NCI-H146 treated with DMSO at 0.1 percent for 48 hours (cell line): Measurements from ENCODE around the gene ARHGDIA.
A peak's percentile ranks its signal among the peaks of the same experiment; 100 is the strongest.

Experiments
- DNase-seq: peaks from one replicate; lab custom pipeline; 2025; ENCODE audit not compliant: unreplicated experiment; lab: John Stamatoyannopoulos, UW

Gene ARHGDIA

GRCh38 chr17:81888988-81889595 lies 18.0 kb upstream of the ARHGDIA start:
- DNase-seq, result no peak

DNA sequence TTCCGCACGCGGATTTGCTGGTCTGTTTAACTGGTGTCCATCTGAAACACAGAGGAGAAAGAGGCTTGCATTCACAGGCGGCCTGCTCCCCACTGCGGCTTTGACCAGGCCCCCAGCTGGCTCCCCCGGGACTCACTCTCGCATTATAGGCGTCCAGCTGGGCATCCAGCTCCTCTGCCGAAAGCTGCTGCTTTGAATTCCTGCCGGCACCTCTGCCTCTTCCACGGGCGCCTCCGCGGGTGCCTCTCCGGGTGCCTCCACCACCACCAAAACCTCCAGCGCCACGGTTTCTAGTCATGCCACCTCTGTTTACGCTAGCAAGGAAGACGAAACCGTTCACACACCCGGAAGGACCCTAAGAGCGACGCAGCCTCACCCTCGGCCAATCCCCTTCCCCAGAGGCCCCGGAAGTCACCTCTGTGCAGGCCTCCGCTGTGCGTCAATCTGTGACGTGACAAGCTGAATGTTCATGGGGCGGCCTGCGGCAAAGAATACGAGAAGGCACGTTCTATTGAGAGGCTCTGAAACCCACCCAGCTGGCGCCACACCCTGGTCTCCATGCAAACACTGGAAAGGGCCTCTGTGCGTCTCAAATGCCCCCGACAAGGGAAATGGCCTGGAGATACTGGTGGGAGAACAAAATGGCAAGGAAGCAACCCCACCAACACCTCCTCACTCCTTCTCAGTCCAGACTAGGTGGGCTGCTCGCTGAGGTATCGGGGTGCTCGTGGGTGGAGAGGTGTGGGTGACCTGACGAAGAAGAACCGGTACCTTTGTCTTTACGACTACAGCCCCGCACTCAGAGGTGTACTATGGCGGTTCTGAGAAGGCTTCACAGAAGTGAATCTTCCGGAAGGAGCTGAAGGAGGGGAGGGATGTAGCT lies 17.2 kb upstream of the ARHGDIA start:
- DNase-seq, result no peak

- DNase-seq, result no peak
These were observed 14.9 kb upstream of the ARHGDIA start for GRCh38 chr17:81885869-81886548.

GRCh38 chr17:81885454-81885853 lies 14.3 kb upstream of the ARHGDIA start:
- no peak for DNase-seq

DNA sequence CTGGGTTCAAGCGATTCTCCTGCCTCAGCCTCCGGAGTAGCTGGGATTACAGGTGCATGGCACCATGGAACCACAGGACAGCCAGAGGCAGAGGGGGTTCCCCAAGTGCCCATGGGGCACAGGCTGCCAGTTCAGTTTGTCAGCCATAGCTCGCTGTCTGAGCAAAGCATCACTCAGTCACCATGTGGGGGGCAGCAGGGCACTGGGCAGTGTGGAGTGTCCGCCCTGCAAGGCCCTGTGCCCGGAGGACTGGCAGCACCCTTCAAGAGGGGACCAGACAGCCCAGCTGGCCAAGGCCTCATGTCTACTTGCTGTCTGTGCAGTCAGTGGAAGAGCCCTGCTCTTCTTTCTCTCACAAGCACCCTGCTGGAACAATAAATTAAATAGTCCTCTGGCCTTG lies 13.8 kb upstream of the ARHGDIA start:
- no peak for DNase-seq

- DNase-seq, result no peak
These were observed 13.4 kb upstream of the ARHGDIA start for GRCh38 chr17:81884520-81884919.

GRCh38 chr17:81879121-81879520 lies 8.0 kb upstream of the ARHGDIA start:
- no peak for DNase-seq

DNA sequence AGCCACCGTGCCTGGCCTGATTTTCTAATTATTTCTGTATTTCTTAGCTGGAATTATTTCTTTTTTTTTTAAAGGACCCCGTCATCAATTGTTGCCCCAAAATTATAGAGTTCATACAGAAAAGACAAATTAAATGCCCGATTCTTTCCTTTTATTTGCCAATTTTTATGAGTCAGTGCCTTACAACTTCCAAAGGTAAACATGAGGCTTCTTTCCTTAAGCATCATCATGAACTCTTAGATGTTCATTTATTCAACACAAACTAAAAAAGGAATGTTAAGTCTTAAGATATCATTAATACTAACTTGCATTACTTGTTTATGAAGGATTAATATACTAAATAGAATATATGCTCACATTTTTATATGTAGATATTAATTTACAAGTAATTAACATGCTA lies 7.2 kb upstream of the ARHGDIA start:
- DNase-seq, result no peak

DNA sequence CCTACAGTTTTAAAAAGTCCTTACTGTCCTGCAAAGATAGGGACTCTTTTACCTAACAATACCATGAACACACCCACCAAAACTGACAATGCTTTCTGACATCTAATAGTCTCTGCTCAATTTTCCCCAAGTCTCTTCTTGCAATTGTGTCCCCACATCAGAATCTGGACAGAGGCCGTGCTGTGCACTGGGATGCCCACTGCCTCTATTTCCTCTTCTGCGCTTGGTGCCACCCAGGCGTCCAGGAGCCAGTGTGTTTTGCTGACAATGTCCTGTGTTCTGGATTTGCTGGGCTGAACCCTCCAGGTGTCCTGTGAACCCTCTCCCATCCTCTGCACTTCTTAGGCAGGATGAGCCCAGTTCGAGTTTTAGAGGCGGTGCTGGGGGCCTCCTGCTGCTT lies 6.4 kb upstream of the ARHGDIA start:
- no peak for DNase-seq

DNA sequence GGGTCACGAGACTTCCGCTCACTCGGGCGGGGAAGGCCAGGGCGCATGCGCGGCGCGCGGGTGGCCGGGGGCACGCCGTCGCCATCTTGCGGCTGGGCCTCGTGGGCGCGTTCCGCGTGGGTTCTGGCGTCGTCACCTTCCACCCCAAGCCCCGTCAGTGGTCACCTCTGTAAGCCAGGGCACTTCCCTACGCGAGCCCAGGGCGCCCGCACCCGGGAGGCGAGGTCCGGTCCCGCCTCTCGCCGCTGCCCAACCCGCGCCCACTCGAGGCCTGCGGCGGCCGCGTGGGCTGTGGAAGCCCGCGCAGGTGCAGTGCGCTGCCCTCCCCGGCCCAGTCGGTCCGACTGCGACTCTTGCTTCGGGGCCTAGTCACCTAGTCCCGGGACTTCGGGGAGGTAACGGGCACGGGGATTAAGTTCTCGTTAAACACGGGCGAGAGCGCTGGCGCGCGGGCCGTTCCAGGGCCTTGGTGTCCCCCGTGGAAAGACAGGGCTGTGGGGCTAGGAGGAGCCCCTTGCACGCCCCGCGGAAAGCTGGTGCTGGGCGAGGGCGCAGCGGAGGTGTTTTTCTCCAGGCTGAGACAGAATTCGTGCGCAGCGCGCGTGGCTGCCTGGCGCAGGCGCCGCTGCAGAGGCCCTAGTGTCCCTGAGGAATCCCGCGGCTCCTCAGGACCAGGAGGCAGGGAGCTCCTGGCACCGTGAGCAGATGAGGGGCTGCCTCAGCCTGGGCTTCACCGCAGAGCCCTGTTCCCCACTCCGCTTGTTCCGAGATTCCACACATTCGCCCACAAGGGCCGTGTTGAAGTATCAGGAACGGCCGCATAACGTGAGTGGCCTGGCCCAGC lies 472 bp upstream of the ARHGDIA start:
- DNase-seq, result peak; percentile 63

- DNase-seq, result no peak
These were observed 781 bp downstream of the ARHGDIA start for GRCh38 chr17:81870131-81870980.

GRCh38 chr17:81869221-81870130 lies 1.7 kb downstream of the ARHGDIA start:
- no peak for DNase-seq

GRCh38 chr17:81868674-81869220 lies 2.4 kb downstream of the ARHGDIA start:
- DNase-seq, result no peak

DNA sequence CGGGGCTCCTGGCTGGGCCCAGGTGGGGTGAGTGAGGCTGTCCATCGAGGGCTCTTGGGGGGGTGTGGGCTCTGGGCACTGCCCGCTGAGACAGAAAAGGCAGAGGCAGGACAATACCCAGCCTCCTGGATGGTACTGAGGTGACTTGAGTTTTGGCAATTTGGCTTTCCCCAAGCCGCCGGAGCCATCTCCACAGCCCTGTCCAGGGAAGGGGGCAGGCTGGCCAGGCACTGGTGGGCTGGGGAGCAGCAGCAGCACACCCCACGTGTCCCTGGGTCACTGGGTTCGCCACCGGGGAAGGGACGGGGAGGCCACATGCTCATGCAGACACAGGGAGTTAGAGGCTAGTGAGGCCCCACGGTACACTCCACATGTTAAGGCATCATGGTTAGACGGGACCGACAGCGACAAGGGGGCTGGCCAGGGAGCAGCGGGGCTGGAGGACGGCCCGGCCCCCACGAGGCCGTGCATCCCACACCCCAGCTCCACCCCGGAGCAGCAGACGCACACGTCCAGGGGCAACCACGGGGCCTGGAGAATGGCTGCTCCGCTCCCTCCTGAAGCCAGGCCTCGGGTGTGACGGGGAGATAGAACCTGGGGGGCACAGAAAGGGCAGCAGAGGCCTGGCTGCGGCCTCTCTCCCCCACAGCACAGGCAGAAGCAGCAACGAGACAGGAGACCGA lies 3.0 kb downstream of the ARHGDIA start:
- no peak for DNase-seq

GRCh38 chr17:81867170-81867990 lies 3.8 kb downstream of the ARHGDIA start:
- DNase-seq, result no peak

GRCh38 chr17:81866440-81867169 lies 4.5 kb downstream of the ARHGDIA start:
- no peak for DNase-seq
